Ectodermal cell (in vitro differentiated cells): ENCODE results near the gene PRKAR1B.

Source experiments
- H3K27ac ChIP-seq: 2 replicates; pipeline ENCODE4 v1.7.0; 2013; ENCODE audit warnings: mild to moderate bottlenecking, low read depth, low read length; ENCODE audit not compliant: insufficient read depth, poor library complexity, severe bottlenecking
- H3K27me3 ChIP-seq: 2 replicates; pipeline ENCODE4 v1.7.0; 2013; ENCODE audit warnings: mild to moderate bottlenecking, low read length; ENCODE audit not compliant: insufficient read depth, control insufficient read depth, poor library complexity, severe bottlenecking
- H3K36me3 ChIP-seq: one replicate; pipeline ENCODE4 v1.7.0; 2013; ENCODE audit warnings: low read length; ENCODE audit not compliant: control insufficient read depth, insufficient read depth
- H3K4me1 ChIP-seq: one replicate; pipeline ENCODE4 v1.7.0; 2013; ENCODE audit warnings: low read length; ENCODE audit not compliant: control insufficient read depth, insufficient read depth
- H3K4me3 ChIP-seq: 2 replicates; pipeline ENCODE4 v1.7.0; 2013; ENCODE audit warnings: low read depth, low read length, control low read depth; ENCODE audit not compliant: insufficient read depth
- H3K9me3 ChIP-seq: 2 replicates; pipeline ENCODE4 v1.7.0; 2013; ENCODE audit warnings: mild to moderate bottlenecking, low read length, moderate library complexity; ENCODE audit not compliant: control insufficient read depth
- WGBS, 2 experiments: methylation state at CpG; one replicate each; pipeline ENCODE4 v1.1.7; 2013; ENCODE audit warnings: missing lambda C conversion rate in 2 of 2; 5-methylcytosine and 5-hydroxymethylcytosine counted together

Gene PRKAR1B

DNA sequence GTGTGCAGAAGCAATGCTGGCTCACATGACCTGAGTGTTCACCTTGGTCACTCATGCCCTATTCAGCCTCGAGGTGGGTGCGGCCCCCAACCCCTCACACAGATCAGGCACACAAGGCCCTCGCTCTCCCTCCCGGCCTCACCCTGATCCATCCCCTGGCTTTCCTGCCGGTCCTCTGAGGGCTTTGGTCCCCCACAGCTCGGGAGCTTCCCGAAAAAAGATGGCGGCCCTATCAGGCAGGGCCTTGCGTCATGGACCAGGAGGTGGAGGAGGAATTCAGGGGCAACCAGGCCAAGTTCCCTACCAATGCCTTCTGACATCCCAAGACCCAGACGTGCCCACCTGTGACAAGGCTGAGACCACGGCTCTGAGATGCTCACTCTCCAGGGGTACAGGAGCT is 44.3 kb downstream of the PRKAR1B start:
- H3K9me3 ChIP-seq, result no peaks in the 10 kb centered on the region
- no peak overlapping the region for H3K27ac ChIP-seq
- H3K36me3 ChIP-seq, result peaks cover 7% of the 10 kb centered on the region
- no peaks in the 10 kb centered on the region for H3K4me1 ChIP-seq
- no peaks in the 10 kb centered on the region for H3K27me3 ChIP-seq
- H3K4me3 ChIP-seq, result no peak overlapping the region
- WGBS, 2 experiments, result 96% methylated on average over 11 of the region's 11 CpGs

DNA sequence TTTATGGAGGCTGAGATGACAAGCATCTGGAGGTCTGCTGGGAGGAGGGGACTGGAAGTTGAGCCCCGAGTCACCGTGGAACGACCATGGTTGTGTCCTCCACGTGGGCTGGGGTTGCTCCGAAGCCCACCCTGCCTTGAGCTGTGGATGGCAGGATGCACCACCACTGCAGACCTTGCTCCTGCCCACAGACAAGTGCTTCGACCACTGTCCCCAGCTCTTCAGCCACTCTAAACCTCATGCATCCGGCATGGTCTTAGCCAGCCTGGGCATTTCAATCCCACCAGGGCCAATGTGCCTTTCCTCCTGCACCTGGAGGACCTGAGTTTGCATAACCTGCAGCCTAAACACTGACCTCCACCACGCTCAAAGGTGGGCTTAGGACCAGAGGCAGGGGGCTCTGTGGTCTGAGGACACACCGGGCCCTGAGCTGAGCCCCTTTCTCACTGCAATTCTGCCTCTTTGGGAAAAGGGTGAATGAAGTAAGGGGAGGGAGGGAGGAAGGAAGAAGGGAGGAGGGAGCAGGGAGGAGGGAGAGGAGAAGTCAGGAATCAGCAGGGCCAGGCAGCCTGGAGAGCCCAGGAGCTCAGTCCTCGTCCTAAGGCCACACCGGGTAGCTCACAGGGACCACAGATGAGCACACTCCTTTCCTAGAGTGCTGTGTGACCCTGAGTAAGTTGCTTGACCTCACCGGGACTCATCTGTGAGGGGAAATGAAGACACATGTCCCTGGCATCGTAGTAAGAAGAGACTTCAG is 45.4 kb downstream of the PRKAR1B start:
- Histone ChIP-seq H3K4me1 (no peaks in the 10 kb centered on the region), H3K27me3 (no peaks in the 10 kb centered on the region), H3K9me3 (no peaks in the 10 kb centered on the region), H3K4me3 (no peak overlapping the region), H3K27ac (no peak overlapping the region), H3K36me3 (peaks cover 7% of the 10 kb centered on the region)
- 94 to 95% methylated on average over 13 of the region's 13 CpGs for WGBS, 2 experiments

DNA sequence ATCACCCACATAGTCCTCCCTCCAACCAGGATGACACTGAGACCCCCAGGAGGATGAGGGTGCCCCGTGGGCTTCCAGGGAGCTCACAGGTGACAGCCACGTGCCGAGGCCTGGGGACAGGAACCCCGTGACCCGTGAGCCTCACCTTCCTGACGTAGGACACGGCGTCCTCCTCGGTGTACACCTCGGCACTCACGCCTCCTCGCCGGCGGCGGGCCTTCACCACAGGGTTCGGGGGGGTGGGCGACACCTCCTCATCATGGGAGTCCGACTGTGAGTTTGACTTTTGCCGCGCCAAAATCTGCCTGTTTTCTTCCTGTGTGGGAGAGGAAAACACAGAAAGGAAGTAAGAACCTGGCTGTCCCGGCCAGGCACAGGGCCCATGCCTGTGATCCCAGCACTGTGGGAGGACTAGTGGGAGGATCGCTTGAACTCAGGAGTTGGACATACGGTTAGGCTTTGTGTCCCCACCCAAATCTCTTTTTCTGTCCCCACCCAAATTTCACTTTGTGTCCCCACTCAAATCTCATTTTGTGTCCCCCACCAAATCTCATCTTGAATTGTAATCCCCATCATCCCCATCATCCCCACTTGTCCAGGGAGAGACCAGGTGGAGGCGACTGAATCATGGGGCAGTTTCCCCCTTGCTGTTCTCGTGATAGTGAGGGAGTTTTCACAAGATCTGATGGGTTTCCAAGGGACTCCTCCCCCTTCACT is 46.5 kb downstream of the PRKAR1B start:
- Histone ChIP-seq H3K27me3 (no peaks in the 10 kb centered on the region), H3K4me1 (no peaks in the 10 kb centered on the region), H3K4me3 (no peak overlapping the region), H3K36me3 (peaks cover 7% of the 10 kb centered on the region), H3K9me3 (no peaks in the 10 kb centered on the region), H3K27ac (no peak overlapping the region)
- 96 to 97% methylated on average over 25 of the region's 25 CpGs for WGBS, 2 experiments

DNA sequence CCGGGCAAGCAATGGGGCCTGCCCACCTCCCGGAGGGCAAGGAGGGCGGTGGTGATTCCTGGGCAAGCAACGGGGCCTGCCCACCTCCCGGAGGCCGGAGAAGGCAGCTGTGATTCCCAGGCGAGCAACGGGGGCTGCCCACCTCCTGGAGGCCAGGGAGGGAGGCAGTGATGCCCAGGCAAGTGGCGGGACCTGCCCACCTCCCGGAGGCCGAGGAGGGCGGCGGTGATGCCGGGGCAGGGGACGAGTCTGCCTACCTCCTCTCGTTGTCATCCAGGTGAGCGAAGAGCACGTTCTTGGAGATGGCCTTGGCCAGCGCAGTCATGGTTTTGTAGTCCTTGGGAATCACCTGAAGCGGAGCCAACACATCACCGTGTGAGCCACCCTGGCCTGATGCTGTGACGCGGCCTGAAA is 50.1 kb downstream of the PRKAR1B start:
- WGBS, 2 experiments, result 97% methylated on average over 23 of the region's 23 CpGs
- peaks cover 10% of the 10 kb centered on the region for H3K36me3 ChIP-seq
- no peak overlapping the region for H3K27ac ChIP-seq
- no peak overlapping the region for H3K4me3 ChIP-seq
- no peaks in the 10 kb centered on the region for H3K27me3 ChIP-seq
- H3K4me1 ChIP-seq, result no peaks in the 10 kb centered on the region
- H3K9me3 ChIP-seq, result no peaks in the 10 kb centered on the region

DNA sequence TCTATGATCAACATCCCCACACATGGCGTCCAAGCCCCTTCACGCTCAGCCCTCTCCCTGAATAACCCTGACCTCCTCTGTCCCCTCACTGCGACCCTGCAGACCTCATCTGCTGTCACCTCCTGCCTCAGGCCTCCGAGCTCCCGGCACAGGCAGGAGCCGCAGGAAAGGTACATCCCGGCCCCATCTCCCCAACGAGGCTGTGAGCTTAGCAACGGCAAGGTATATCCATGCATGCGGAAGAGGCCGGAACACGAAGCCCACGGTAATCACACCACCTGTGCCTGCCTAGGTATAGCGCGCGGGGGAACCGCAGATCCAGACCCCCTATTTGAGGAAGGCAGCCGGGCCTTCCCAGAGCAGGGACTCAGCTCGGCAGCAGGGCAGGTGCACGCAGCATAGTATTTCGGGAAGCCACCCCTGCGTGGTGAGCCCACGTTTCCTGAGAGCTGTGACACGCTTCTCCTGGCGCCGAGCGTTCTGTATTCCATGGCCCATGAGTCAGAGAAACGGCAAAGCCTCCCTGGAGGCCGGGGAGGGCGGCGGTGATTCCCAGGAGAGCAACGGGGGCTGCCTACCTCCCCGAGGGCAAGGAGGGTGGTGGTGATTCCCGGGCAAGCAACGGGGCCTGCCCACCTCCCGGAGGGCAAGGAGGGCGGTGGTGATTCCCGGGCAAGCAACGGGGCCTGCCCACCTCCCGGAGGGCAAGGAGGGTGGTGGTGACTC is 50.7 kb downstream of the PRKAR1B start:
- no peak overlapping the region for H3K27ac ChIP-seq
- no peaks in the 10 kb centered on the region for H3K9me3 ChIP-seq
- peaks cover 10% of the 10 kb centered on the region for H3K36me3 ChIP-seq
- H3K27me3 ChIP-seq, result no peaks in the 10 kb centered on the region
- WGBS, 2 experiments, result 95% methylated on average over 40 of the region's 40 CpGs
- H3K4me1 ChIP-seq, result no peaks in the 10 kb centered on the region
- H3K4me3 ChIP-seq, result no peak overlapping the region

DNA sequence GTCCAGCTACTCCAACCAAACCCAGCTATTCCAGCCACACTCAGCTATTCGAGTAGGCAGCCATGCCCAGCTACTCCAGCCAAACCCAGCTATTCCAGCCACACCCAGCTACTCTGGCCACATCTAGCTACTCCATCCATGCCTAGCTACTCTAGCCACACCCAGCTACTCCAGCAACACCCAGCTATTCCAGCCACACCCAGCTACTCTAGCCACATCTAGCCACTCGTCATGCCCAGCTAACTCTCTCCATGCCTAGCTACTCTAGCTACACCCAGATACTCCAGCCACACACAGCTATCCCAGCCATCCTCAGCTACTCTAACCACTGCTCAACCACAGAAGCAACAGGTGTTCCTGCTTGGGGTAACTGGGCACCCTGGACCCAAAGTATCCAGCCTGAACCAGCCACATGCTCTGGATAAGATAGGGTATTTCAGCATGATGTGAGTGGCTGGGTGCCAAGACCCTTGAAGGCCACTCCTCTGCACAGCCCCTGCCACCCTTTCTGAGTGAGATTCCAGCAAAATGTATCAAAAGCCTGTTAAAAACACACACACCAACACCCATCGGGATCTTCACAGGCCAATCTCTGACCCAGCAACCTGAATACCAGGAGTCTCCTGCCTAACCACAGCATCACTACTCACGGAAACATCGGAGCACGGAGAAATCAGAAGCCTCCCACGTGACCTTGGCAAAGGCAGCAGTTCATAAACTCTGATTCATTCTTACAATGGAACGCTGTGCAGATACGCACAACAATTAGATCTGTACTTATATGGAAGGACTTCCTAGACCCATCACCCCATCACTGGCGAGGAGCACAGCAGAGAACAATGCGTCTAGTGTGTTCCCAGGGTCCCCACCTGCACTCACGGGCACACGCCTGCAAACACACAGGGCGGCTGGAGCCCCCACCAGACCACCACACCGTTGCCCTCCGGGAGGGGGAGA is 52.3 kb downstream of the PRKAR1B start:
- peaks cover 4% of the 10 kb centered on the region for H3K36me3 ChIP-seq
- no peaks in the 10 kb centered on the region for H3K4me1 ChIP-seq
- no peaks in the 10 kb centered on the region for H3K27me3 ChIP-seq
- WGBS, 2 experiments, result 94% methylated on average over 14 to 15 of the region's 16 CpGs
- H3K9me3 ChIP-seq, result no peaks in the 10 kb centered on the region
- H3K27ac ChIP-seq, result no peak overlapping the region
- H3K4me3 ChIP-seq, result no peak overlapping the region

DNA sequence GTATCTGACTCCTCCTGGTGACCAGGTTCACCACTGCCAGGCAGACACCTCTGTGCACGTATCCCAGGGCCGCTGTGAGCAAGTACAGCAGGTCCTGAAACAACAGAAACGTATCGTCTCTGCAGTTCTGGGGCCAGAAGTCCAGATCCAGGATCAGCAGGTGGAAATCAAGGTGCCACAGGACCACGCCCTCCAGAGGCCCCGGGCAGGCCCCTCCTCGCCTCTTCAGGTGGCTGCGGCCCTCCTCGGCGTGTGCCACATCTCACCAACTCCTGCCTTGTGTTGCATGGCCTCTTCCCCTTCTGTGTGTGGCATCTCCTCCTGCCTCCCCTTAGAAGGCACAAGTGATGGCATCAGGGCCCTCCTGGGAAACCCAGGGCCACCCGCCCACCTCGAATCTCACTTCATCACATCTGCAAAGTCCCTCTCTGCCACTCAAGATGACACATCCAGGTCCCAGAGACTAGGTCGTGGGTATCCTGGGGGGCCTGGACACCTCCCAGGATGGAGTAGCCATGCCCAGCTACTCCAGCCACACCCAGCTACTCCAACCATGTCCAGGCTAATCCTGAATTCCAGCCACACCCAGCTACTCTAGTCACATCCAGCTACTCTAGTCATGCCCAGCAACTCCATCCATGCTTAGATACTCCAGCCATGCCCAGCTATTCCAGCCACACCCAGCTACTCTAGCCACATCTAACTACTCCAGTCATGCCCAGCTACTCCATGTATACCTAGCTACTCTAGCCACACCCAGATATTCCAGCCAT is 53.2 kb downstream of the PRKAR1B start:
- Histone ChIP-seq H3K9me3 (no peaks in the 10 kb centered on the region), H3K36me3 (peaks cover 4% of the 10 kb centered on the region), H3K27ac (no peak overlapping the region), H3K27me3 (no peaks in the 10 kb centered on the region), H3K4me3 (no peak overlapping the region), H3K4me1 (no peaks in the 10 kb centered on the region)
- WGBS, 2 experiments, result 92 to 94% methylated on average over 13 of the region's 13 CpGs

DNA sequence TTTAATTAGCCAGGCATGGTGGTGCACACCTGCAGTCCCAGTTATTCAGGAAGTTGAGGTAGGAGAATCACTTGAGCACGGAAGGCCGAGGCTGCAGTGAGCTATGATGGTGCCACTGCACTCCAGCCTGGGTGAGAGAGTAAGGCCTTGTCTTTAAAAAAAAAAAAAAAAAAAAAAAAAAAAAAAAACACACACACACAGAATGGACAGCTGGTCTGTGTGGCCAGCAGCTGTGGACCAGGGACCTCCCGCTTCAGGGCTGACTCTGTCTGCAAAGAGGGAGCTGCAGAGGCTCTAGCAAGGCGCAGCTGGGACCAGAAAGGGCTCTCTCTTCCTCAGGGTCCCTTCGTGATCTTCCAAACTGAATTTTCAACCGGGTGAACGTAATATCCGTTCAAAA is 54.2 kb downstream of the PRKAR1B start:
- WGBS, 2 experiments, result 93 to 95% methylated on average over 8 of the region's 8 CpGs

DNA sequence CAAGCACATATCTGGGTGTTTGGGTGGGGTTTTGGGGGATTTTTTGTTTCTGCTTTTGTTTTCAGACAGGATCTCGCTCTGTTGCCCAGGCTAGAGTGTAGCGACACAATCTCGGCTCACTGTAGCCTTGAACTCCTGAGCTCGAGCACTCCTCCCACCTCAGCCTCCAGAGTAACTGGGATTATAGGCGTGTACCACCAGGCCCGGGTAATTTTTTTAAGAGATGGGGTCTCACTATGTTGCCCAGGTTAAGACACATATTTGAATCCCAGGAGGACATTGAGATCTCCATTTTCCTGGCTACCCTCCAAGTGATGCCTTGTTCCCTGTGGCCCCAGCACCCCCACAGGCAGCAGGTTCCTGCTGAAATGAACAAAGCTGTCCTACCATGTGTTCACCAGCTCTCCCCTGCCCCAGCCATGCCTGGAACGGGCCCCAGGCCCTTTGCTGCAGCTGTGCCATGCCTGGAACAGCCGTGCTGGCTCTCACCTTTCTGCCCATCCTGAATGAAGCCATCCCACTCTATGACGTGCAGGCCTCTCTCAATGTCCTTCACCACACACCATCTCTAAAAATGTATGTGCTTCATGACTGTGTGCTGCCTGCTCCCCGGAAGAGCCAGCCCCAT is 55.6 kb downstream of the PRKAR1B start:
- Histone ChIP-seq H3K27me3 (no peaks in the 10 kb centered on the region), H3K27ac (no peak overlapping the region), H3K4me3 (no peak overlapping the region), H3K36me3 (peaks cover 4% of the 10 kb centered on the region), H3K4me1 (no peaks in the 10 kb centered on the region), H3K9me3 (no peaks in the 10 kb centered on the region)
- 94% methylated on average over 10 of the region's 10 CpGs for WGBS, 2 experiments

More for the DNA sequence above, 54.2 kb downstream of the PRKAR1B start:
- H3K27ac ChIP-seq, result no peak overlapping the region
- peaks cover 4% of the 10 kb centered on the region for H3K36me3 ChIP-seq
- no peaks in the 10 kb centered on the region for H3K27me3 ChIP-seq
- H3K9me3 ChIP-seq, result no peaks in the 10 kb centered on the region
- no peaks in the 10 kb centered on the region for H3K4me1 ChIP-seq
- H3K4me3 ChIP-seq, result no peak overlapping the region
